Measurements from ENCODE around the gene OSBPL2. TPM values are rescaled to one million over a fixed set of nuclear protein-coding genes. Genes with fewer than 3 reads are reported as not detected.

Gene OSBPL2
- total and polyA plus RNA-seq, 2 donors (not counting 1 experiment from before 2014, with no cell fraction given) = 28.1 to 74.3 TPM

GRCh38 chr20:62274332-62274950 lies 36.1 kb downstream of the OSBPL2 start:
- H3K27ac Mint-ChIP-seq = peak overlapping the region; percentile 32
- no peak for TF ChIP-seq CTCF (IDR thresholded peaks at IDR 0.05)
- TF ChIP-seq EZH2 (IDR thresholded peaks at IDR 0.05; ENCODE audit: borderline replicate concordance, insufficient read depth, low read depth, low read length, poor library complexity, severe bottlenecking) = no peak
- Histone ChIP-seq H3K4me3 (ENCODE audit: control extremely low read depth in 1 of 5, extremely low read depth in 1 of 5, insufficient read depth in 1 of 5, low read depth in 2 of 5, low read length in 4 of 5) (no peak overlapping the region), H2AFZ (ENCODE audit: insufficient read depth, low read depth, low read length, poor library complexity, severe bottlenecking) (no peak overlapping the region), H3K9ac (ENCODE audit: low read length) (no peak overlapping the region), H3K36me3 (replicated peaks in 1 of 2; ENCODE audit: control extremely low read depth in 1 of 2, control insufficient read depth in 1 of 2, extremely low read depth in 1 of 2, insufficient read depth in 2 of 2, low read length in 1 of 2) (peaks cover 2 to 55% of the 10 kb centered on the region in 2 experiments), H3K27ac (ENCODE audit: low read length in 2 of 2) (no peak overlapping the region), H4K20me1 (ENCODE audit: control insufficient read depth, insufficient read depth, low read length, poor library complexity, severe bottlenecking) (peaks cover 34% of the 10 kb centered on the region), H3K27me3 (replicated peaks in 1 of 4; ENCODE audit: control extremely low read depth in 1 of 4, control insufficient read depth in 3 of 4, insufficient read depth in 4 of 4, low read length in 3 of 4) (no peaks in the 10 kb centered on the region), H3K4me2 (replicated peaks; ENCODE audit: low read depth, low read length, poor library complexity, severe bottlenecking) (peak overlapping the region; percentile 38), H3K79me2 (ENCODE audit: control insufficient read depth, insufficient read depth, low read length) (peaks cover 16% of the 10 kb centered on the region), H3K9me3 (ENCODE audit: control extremely low read depth in 1 of 3, control insufficient read depth in 2 of 3, insufficient read depth in 1 of 3, low read length in 2 of 3) (no peaks in the 10 kb centered on the region), H3K4me1 (ENCODE audit: control insufficient read depth in 2 of 2, insufficient read depth in 2 of 2, low read length in 2 of 2) (peaks cover 15 to 21% of the 10 kb centered on the region in 2 donors)
- ATAC-seq (ENCODE audit: low read depth) (peak; percentile 36), DNase-seq (peak; percentile 44)
- CTCF ChIA-PET = interaction anchor here (0.9 kb wide), 1 partner anchor 108 kb away, joined by 3 read pairs; no protein-coding TSS in a partner anchor
- peaks cover 21% of the 10 kb centered on the region for H3K4me1 Mint-ChIP-seq
- 79% methylated on average over 10 of the region's 13 CpGs for WGBS (ENCODE audit: insufficient coverage)
- no peaks in the 10 kb centered on the region for H3K27me3 Mint-ChIP-seq
- intact Hi-C loops (cut with micrococcal nuclease) = no loop called here
- H3K4me3 Mint-ChIP-seq = peak overlapping the region; percentile 33
- H3K9me3 Mint-ChIP-seq (ENCODE audit: insufficient read depth) = no peaks in the 10 kb centered on the region
- POLR2A ChIA-PET = interaction anchor here (0.6 kb wide), 1 partner anchor 246 kb away, joined by 3 read pairs; no protein-coding TSS in a partner anchor

DNA sequence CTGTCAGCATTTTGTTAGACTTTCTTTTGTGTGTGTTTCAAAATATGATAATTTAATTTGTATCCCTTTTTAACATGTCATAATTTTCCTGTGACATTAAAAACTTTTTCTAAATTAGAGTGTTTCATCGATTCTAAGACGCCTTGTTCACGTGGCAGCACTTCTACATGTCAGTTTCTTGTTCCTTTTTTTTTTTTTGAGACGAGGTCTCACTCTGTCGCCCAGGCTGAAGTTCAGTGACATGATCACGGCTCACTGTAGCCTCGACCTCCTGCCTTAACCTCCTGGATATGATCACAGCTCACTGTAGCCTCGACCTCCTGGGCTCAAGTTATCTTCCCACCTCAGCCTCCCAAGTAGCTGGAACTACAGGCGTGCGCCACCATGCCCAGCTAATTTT lies 36.9 kb downstream of the OSBPL2 start:
- Mint-ChIP-seq H3K4me3 (peak overlapping the region; percentile 14), H3K27ac (peak overlapping the region; percentile 46), H3K9me3 (ENCODE audit: insufficient read depth) (no peaks in the 10 kb centered on the region), H3K27me3 (no peaks in the 10 kb centered on the region), H3K4me1 (peaks cover 21% of the 10 kb centered on the region)
- ChIA-PET POLR2A (interaction anchor here (0.6 kb wide), 1 partner anchor 15 kb away, joined by 4 read pairs; no protein-coding TSS in a partner anchor), CTCF (no interaction called here)
- Histone ChIP-seq H3K9me3 (ENCODE audit: control extremely low read depth in 1 of 3, control insufficient read depth in 2 of 3, insufficient read depth in 1 of 3, low read length in 2 of 3) (no peaks in the 10 kb centered on the region), H3K36me3 (replicated peaks in 1 of 2; ENCODE audit: control extremely low read depth in 1 of 2, control insufficient read depth in 1 of 2, extremely low read depth in 1 of 2, insufficient read depth in 2 of 2, low read length in 1 of 2) (peaks cover 2 to 57% of the 10 kb centered on the region in 2 experiments), H3K79me2 (ENCODE audit: control insufficient read depth, insufficient read depth, low read length) (peaks cover 9% of the 10 kb centered on the region), H3K4me3 (ENCODE audit: control extremely low read depth in 1 of 5, extremely low read depth in 1 of 5, insufficient read depth in 1 of 5, low read depth in 2 of 5, low read length in 4 of 5) (no peak overlapping the region), H3K4me2 (replicated peaks; ENCODE audit: low read depth, low read length, poor library complexity, severe bottlenecking) (peak overlapping the region; percentile 38), H3K27ac (ENCODE audit: low read length in 2 of 2) (no peak overlapping the region), H3K27me3 (replicated peaks in 1 of 4; ENCODE audit: control extremely low read depth in 1 of 4, control insufficient read depth in 3 of 4, insufficient read depth in 4 of 4, low read length in 3 of 4) (no peaks in the 10 kb centered on the region), H3K9ac (ENCODE audit: low read length) (no peak overlapping the region), H2AFZ (ENCODE audit: insufficient read depth, low read depth, low read length, poor library complexity, severe bottlenecking) (no peak overlapping the region), H4K20me1 (ENCODE audit: control insufficient read depth, insufficient read depth, low read length, poor library complexity, severe bottlenecking) (peaks cover 26% of the 10 kb centered on the region), H3K4me1 (ENCODE audit: control insufficient read depth in 2 of 2, insufficient read depth in 2 of 2, low read length in 2 of 2) (peaks cover 15 to 21% of the 10 kb centered on the region in 2 donors)
- WGBS (ENCODE audit: insufficient coverage) = 26% methylated on average over 7 of the region's 10 CpGs
- DNase-seq (peak; percentile 53), ATAC-seq (ENCODE audit: low read depth) (peak; percentile 49)
- intact Hi-C loops (cut with micrococcal nuclease) = no loop called here
- no peak for TF ChIP-seq EZH2 (IDR thresholded peaks at IDR 0.05; ENCODE audit: borderline replicate concordance, insufficient read depth, low read depth, low read length, poor library complexity, severe bottlenecking)
- no peak for TF ChIP-seq CTCF (IDR thresholded peaks at IDR 0.05)
